Fibroblast of villous mesenchyme (primary cell): ENCODE measurements around the gene PPP6R2. TPM values are rescaled to one million over a fixed set of nuclear protein-coding genes. Genes with fewer than 3 reads are reported as not detected.
"Not testable (repeated sequence)": the region's sequence is repeated elsewhere in the genome, so short reads cannot be mapped to it uniquely, and the experiment has no call there.

Experiments
- DNase-seq: peaks from one replicate; pipeline ENCODE4 v3.0.0-alpha.2; 2010; ENCODE audit warnings: low read depth
- H3K4me3 ChIP-seq: 2 replicates; pipeline ENCODE4 v1.5.1; 2011; ENCODE audit warnings: low read depth, mild to moderate bottlenecking, low read length
- CTCF ChIP-seq: IDR thresholded peaks from 2 replicates; pipeline ENCODE4 v1.5.1; 2012; ENCODE audit warnings: low read depth, mild to moderate bottlenecking, low read length; ENCODE audit not compliant: insufficient read depth
- total RNA-seq: library from RNA; depleted of rRNA; stranded (reverse); fragments of >200 nt; gene quantifications from 2 replicates; pipeline ENCODE4 v1.2.3, GENCODE V29; 2012

The PPP6R2 gene
- total RNA-seq, 1 donor = 54.0 TPM

- no peak for DNase-seq
- TF ChIP-seq CTCF = no peak
- no peak overlapping the region for H3K4me3 ChIP-seq
Measured at GRCh38 chr22:50423956-50424355, 80.8 kb downstream of the PPP6R2 start.

GRCh38 chr22:50425179-50425916 is 82.2 kb downstream of the PPP6R2 start:
- H3K4me3 ChIP-seq = no peak overlapping the region
- DNase-seq = no peak
- TF ChIP-seq CTCF = no peak

- DNase-seq = no peak
- no peak for TF ChIP-seq CTCF
- H3K4me3 ChIP-seq = no peak overlapping the region
Measured at GRCh38 chr22:50432131-50432876, 89.2 kb downstream of the PPP6R2 start.

GRCh38 chr22:50432877-50433510 is 89.9 kb downstream of the PPP6R2 start:
- not testable (repeated sequence) for H3K4me3 ChIP-seq, DNase-seq

GRCh38 chr22:50434849-50435248 is 91.7 kb downstream of the PPP6R2 start:
- TF ChIP-seq CTCF = no peak
- no peak overlapping the region for H3K4me3 ChIP-seq
- DNase-seq = no peak

GRCh38 chr22:50435291-50436014 is 92.3 kb downstream of the PPP6R2 start:
- no peak overlapping the region for H3K4me3 ChIP-seq
- TF ChIP-seq CTCF = no peak
- no peak for DNase-seq
